ENCODE results near the gene SOD1. TPM values are rescaled to one million over a fixed set of nuclear protein-coding genes. Genes with fewer than 3 reads are reported as not detected.
"Not testable (repeated sequence)": the region's sequence is repeated elsewhere in the genome, so short reads cannot be mapped to it uniquely, and the experiment has no call there.

The SOD1 gene
- total RNA-seq, 1 donor from 2014 or later, result 232 TPM

GRCh38 chr21:31629972-31630711 is 29.4 kb upstream of the SOD1 start:
- DNase-seq (ENCODE audit: extremely low spot score, unreplicated experiment), result no peak
- Mint-ChIP-seq H3K4me1 (ENCODE audit: unreplicated experiment) (peaks cover 7% of the 10 kb centered on the region), H3K4me3 (no peak overlapping the region), H3K36me3 (no peaks in the 10 kb centered on the region), H3K27ac (no peak overlapping the region), H3K9me3 (no peaks in the 10 kb centered on the region), H3K27me3 (no peaks in the 10 kb centered on the region)
- TF ChIP-seq CTCF (conservative IDR thresholded peaks at IDR 0.05), result no peak

- not testable (repeated sequence) for H3K9me3 Mint-ChIP-seq
Measured at GRCh38 chr21:31631881-31632280, 27.6 kb upstream of the SOD1 start.

GRCh38 chr21:31634993-31635392 is 24.5 kb upstream of the SOD1 start:
- H3K36me3 Mint-ChIP-seq, result no peaks in the 10 kb centered on the region
- TF ChIP-seq CTCF (conservative IDR thresholded peaks at IDR 0.05), result no peak
- DNase-seq (ENCODE audit: extremely low spot score, unreplicated experiment), result no peak
- no peak overlapping the region for H3K27ac Mint-ChIP-seq
- peaks cover 3% of the 10 kb centered on the region for H3K4me1 Mint-ChIP-seq (ENCODE audit: unreplicated experiment)
- no peaks in the 10 kb centered on the region for H3K9me3 Mint-ChIP-seq
- no peak overlapping the region for H3K4me3 Mint-ChIP-seq
- no peaks in the 10 kb centered on the region for H3K27me3 Mint-ChIP-seq

More at GRCh38 chr21:31631881-31632280, 27.6 kb upstream of the SOD1 start:
- H3K4me3 Mint-ChIP-seq; H3K36me3 Mint-ChIP-seq; H3K27me3 Mint-ChIP-seq; H3K27ac Mint-ChIP-seq; DNase-seq (ENCODE audit: extremely low spot score, unreplicated experiment); H3K4me1 Mint-ChIP-seq (ENCODE audit: unreplicated experiment): not testable (repeated sequence)

GRCh38 chr21:31636874-31637273 is 22.6 kb upstream of the SOD1 start:
- H3K27me3 Mint-ChIP-seq, result no peaks in the 10 kb centered on the region
- no peaks in the 10 kb centered on the region for H3K9me3 Mint-ChIP-seq
- DNase-seq (ENCODE audit: extremely low spot score, unreplicated experiment), result no peak
- H3K36me3 Mint-ChIP-seq, result no peaks in the 10 kb centered on the region
- no peaks in the 10 kb centered on the region for H3K4me1 Mint-ChIP-seq (ENCODE audit: unreplicated experiment)
- H3K4me3 Mint-ChIP-seq, result no peak overlapping the region
- H3K27ac Mint-ChIP-seq, result no peak overlapping the region
- TF ChIP-seq CTCF (conservative IDR thresholded peaks at IDR 0.05), result no peak

GRCh38 chr21:31641416-31641922 is 18.0 kb upstream of the SOD1 start:
- Mint-ChIP-seq H3K4me1 (ENCODE audit: unreplicated experiment) (no peaks in the 10 kb centered on the region), H3K27me3 (no peaks in the 10 kb centered on the region), H3K36me3 (no peaks in the 10 kb centered on the region), H3K9me3 (no peaks in the 10 kb centered on the region), H3K27ac (no peak overlapping the region), H3K4me3 (no peak overlapping the region)
- no peak for TF ChIP-seq CTCF (conservative IDR thresholded peaks at IDR 0.05)
- no peak for DNase-seq (ENCODE audit: extremely low spot score, unreplicated experiment)

- Mint-ChIP-seq H3K4me1 (ENCODE audit: unreplicated experiment) (no peaks in the 10 kb centered on the region), H3K27me3 (no peaks in the 10 kb centered on the region), H3K27ac (no peak overlapping the region), H3K9me3 (no peaks in the 10 kb centered on the region), H3K36me3 (no peaks in the 10 kb centered on the region), H3K4me3 (no peak overlapping the region)
- DNase-seq (ENCODE audit: extremely low spot score, unreplicated experiment), result peak; percentile 27
- TF ChIP-seq CTCF (conservative IDR thresholded peaks at IDR 0.05), result no peak
Measured at GRCh38 chr21:31644643-31645042, 14.8 kb upstream of the SOD1 start.
